K562 (cell line): ENCODE results near the gene SYNPR. TPM values are rescaled to one million over a fixed set of nuclear protein-coding genes. Genes with fewer than 3 reads are reported as not detected.

Experiments used
- ATAC-seq: fragments of 200-7000 bp; cut with Tn5 transposase; 3 replicates; pipeline ENCODE4 v1.9.1; 2020; ENCODE audit warnings: moderate library complexity
- BruUV-seq: library from RNA; stranded (reverse); fragments of 400-500 nt; replicated peaks from 2 replicates; lab custom pipeline; 2021; lab: Mats Ljungman, UMichigan
- CTCF ChIA-PET: fragments of 300-600 bp; formaldehyde crosslinking; extraction: SDS; loops from one replicate; lab custom pipeline; 2021; ENCODE audit warnings: low intra/inter-chr PET ratio; lab: Yijun Ruan, JAX
- POLR2A ChIA-PET: fragments of 300-600, 350-650 bp; sonication (Branson Sonifier 250); formaldehyde crosslinking; extraction: SDS; loops from one replicate; lab custom pipeline; 2021; ENCODE audit warnings: antibody characterized with exemption, inconsistent platforms; lab: Yijun Ruan, JAX
- DNase-seq, 4 experiments: peaks; one replicate each; pipeline versions ENCODE4 v3.0.0 to v3.0.0-alpha.2; 2011 to 2018; ENCODE audit warnings: low spot score in 3 of 4, mixed read lengths in 3 of 4; ENCODE audit errors: extremely low read depth in 1 of 4
- FAIRE-seq: peaks from 2 replicates; lab custom pipeline; 2011; peaks lifted over from hg19 to GRCh38; lab: Jason Lieb, UNC
- H2AFZ ChIP-seq: 2 replicates; pipeline ENCODE4 v1.6.0; 2011; ENCODE audit warnings: low read depth, low read length, control low read depth, inconsistent platforms
- H3K27ac ChIP-seq: fragments of 200-600 bp; 3 replicates; pipeline ENCODE4 v1.8.0; 2011; ENCODE audit warnings: low read depth, mild to moderate bottlenecking, control low read depth, inconsistent platforms, low read length, moderate library complexity, mixed read lengths; ENCODE audit errors: extremely low read depth
- H3K27me3 ChIP-seq, 2 experiments: fragments of 300-600 bp in 1 of 2; 2 replicates in 1 of 2; 3 replicates in 1 of 2; pipeline versions ENCODE4 v1.6.0 to v1.8.0; 2011; ENCODE audit warnings: inconsistent platforms in 2 of 2, low read length in 2 of 2, mild to moderate bottlenecking in 1 of 2, mixed read lengths in 1 of 2, moderate library complexity in 1 of 2; ENCODE audit not compliant: control insufficient read depth in 2 of 2, insufficient read depth in 2 of 2
- H3K36me3 ChIP-seq: fragments of 300-600 bp; 3 replicates; pipeline ENCODE4 v1.8.0; 2011; ENCODE audit warnings: mild to moderate bottlenecking, low read length, inconsistent platforms; ENCODE audit not compliant: control insufficient read depth, insufficient read depth
- H3K4me1 ChIP-seq, 2 experiments: fragments of 200-600 bp in 1 of 2; replicated peaks in 1 of 2; 2 replicates in 1 of 2; 3 replicates in 1 of 2; pipeline versions ENCODE4 v1.5.1 to v1.8.0; 2011; ENCODE audit warnings: inconsistent platforms in 2 of 2, low read length in 2 of 2, mild to moderate bottlenecking in 1 of 2, mixed read lengths in 1 of 2, moderate library complexity in 1 of 2; ENCODE audit not compliant: control insufficient read depth in 2 of 2, insufficient read depth in 2 of 2
- H3K4me2 ChIP-seq: 2 replicates; pipeline ENCODE4 v1.6.1; 2011; ENCODE audit warnings: low read length, control low read depth, inconsistent platforms, mixed read lengths; ENCODE audit not compliant: insufficient read depth
- H3K4me3 ChIP-seq: fragments of 200-600 bp; sonication (generic), shearing (Covaris generic); 2 replicates; pipeline ENCODE4 v1.5.1; 2016; ENCODE audit warnings: control low read depth, inconsistent platforms
- H3K79me2 ChIP-seq: fragments of 200-600 bp; 3 replicates; pipeline ENCODE4 v1.8.0; 2011; ENCODE audit warnings: low read length, inconsistent platforms; ENCODE audit not compliant: control insufficient read depth, insufficient read depth
- H3K9ac ChIP-seq, 2 experiments: 2 replicates each; pipeline versions ENCODE4 v1.6.0 to v1.6.1; 2011; ENCODE audit warnings: low read depth in 2 of 2, low read length in 2 of 2, control low read depth in 1 of 2, inconsistent platforms in 1 of 2, mild to moderate bottlenecking in 1 of 2, mixed read lengths in 1 of 2; ENCODE audit not compliant: insufficient read depth in 1 of 2
- H3K9me1 ChIP-seq: one replicate; pipeline ENCODE4 v1.6.0; 2011; ENCODE audit warnings: inconsistent platforms, mild to moderate bottlenecking, low read length, moderate library complexity; ENCODE audit not compliant: control insufficient read depth, insufficient read depth
- H3K9me3 ChIP-seq: replicated peaks from 2 replicates; pipeline ENCODE4 v1.5.1; 2011; ENCODE audit warnings: low read depth, low read length, inconsistent platforms; ENCODE audit not compliant: control insufficient read depth, insufficient read depth
- H4K20me1 ChIP-seq: replicated peaks from 2 replicates; pipeline ENCODE4 v1.6.1; 2011; ENCODE audit warnings: low read length, inconsistent platforms, mixed read lengths; ENCODE audit not compliant: control insufficient read depth, insufficient read depth
- CSDE1 ChIP-seq, 2 experiments: fragments of 450-650 bp; IDR thresholded peaks; 2 replicates each; pipeline ENCODE4 v1.6.1; 2016; ENCODE audit warnings: mild to moderate bottlenecking in 1 of 2
- ETS2 ChIP-seq: IDR thresholded peaks from 2 replicates; pipeline ENCODE4 v1.6.1; 2016; ENCODE audit warnings: borderline replicate concordance, missing genetic modification characterization, mild to moderate bottlenecking, moderate library complexity, missing compliant biosample characterization; ENCODE audit not compliant: poor library complexity, severe bottlenecking
- FOXO4 ChIP-seq: fragments of 450-650 bp; formaldehyde crosslinking; IDR thresholded peaks from 2 replicates; pipeline ENCODE4 v1.4.0; 2020; ENCODE audit warnings: mild to moderate bottlenecking, moderate library complexity
- HDAC1 ChIP-seq, 2 experiments: fragments of 450-650 bp; IDR thresholded peaks; 2 replicates each; pipeline ENCODE4 v1.6.1; 2016 to 2017; ENCODE audit warnings: inconsistent platforms in 1 of 2, mild to moderate bottlenecking in 1 of 2, moderate library complexity in 1 of 2
- TSC22D4 ChIP-seq: fragments of 450-650 bp; IDR thresholded peaks from 2 replicates; pipeline ENCODE4 v1.6.1; 2016; ENCODE audit warnings: missing genetic modification characterization, missing biosample characterization, control low read depth
- ZNF395 ChIP-seq: fragments of 200-800 bp; sonication (Bioruptor generic); IDR thresholded peaks from 2 replicates; pipeline ENCODE4 v1.6.1; 2017; ENCODE audit warnings: missing genetic modification characterization, missing compliant biosample characterization
- WGBS: fragments of 100-300 bp; shearing (Covaris generic); methylation state at CpG from one replicate; pipeline ENCODE4 v1.1.6; 2016; ENCODE audit warnings: low coverage, mixed read lengths; ENCODE audit not compliant: insufficient coverage; ENCODE audit errors: missing lambda C conversion rate; 5-methylcytosine and 5-hydroxymethylcytosine counted together
- in situ Hi-C: fragments of 300-500 bp; cut with MboI; formaldehyde crosslinking; loops from 4 replicates; pipeline ENCODE4 v1.15.0; 2018; ENCODE audit warnings: inconsistent platforms, mixed read lengths
- intact Hi-C: fragments of 100-400 bp; cut with micrococcal nuclease; formaldehyde crosslinking; loops from 2 replicates; pipeline ENCODE4 v1.14.2; 2022
- polyA plus RNA-seq, 8 experiments: library from polyadenylated mRNA; depleted of rRNA in 4 of 8; stranded (reverse) in 5 of 8; unstranded in 3 of 8; fragments of >200 nt; fragmentation: Nextera tagmentation in 2 of 8; fragmentation: Illumina TruSeq in 1 of 8; extraction: Ambion mirVana in 2 of 8; extraction: Trizol in 1 of 8; gene quantifications; 2 replicates each; pipeline versions ENCODE4 v1.2.1 to v1.2.3, GENCODE V29; 2011 to 2014; ENCODE audit warnings: inconsistent platforms in 1 of 8, missing spikeins in 1 of 8
- total RNA-seq, 7 experiments: library from RNA; depleted of rRNA in 6 of 7; stranded (reverse); fragments of >200 nt in 6 of 7; fragmentation: Illumina TruSeq in 2 of 7; extraction: Trizol in 2 of 7; gene quantifications; 2 replicates each; pipeline versions ENCODE4 v1.2.1 to v1.2.3, GENCODE V29; 2011 to 2021; ENCODE audit warnings: low replicate concordance in 1 of 7
- TF ChIP-seq, protein P1 (sequence below): fragments of 450-650 bp; IDR thresholded peaks from 2 replicates; pipeline ENCODE4 v1.6.1; 2016; ENCODE audit warnings: mild to moderate bottlenecking, moderate library complexity

Gene SYNPR
- total and polyA plus RNA-seq, 9 of the 15 experiments (the other 6 are each of a cell fraction or from before 2014, with no cell fraction given) = not detected

DNA sequence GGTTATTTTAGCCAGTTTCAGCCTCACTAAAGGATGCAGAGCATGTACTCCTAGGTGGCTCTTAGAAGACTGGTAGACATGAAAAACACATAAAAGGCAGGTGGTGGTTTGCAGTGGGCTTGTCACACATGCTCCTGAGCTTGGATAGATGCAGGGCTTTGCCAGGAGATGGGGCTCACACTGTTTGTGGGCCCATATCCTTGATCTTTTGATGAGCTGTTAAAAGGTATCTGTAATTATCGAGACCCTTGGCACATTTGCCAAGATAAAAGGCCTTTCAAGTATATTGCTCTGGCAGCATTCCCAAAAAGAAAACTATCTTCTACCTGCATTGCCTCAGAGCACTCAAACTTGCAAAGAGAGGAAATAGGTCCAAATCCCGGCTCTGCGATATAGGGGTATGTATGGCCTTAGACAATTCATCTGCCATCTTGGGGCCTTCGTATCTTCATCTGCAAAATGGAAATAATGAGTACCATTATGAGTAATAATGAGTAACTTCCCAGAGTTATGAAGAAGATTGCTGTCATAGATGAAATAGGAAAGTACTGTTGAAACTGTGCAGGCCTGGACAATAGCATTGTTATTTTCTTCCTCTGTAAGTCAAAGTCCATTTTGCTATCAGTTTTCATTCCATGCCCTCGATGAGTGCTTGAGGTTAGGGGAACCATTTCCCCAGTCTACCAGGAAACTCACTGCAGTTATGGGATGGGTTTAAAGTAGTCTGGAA lies 172.7 kb downstream of the SYNPR start:
- in situ Hi-C loops (no loop called here), intact Hi-C loops (no loop called here)
- WGBS = 1% methylated on average over 5 of the region's 5 CpGs
- CTCF ChIA-PET = no interaction called here
- no peaks in the 10 kb centered on the region for H3K79me2 ChIP-seq
- no peaks in the 10 kb centered on the region for H3K27me3 ChIP-seq
- no peaks in the 10 kb centered on the region for H3K9me1 ChIP-seq
- H3K4me3 ChIP-seq = no peak overlapping the region
- no peak for ATAC-seq
- H3K27ac ChIP-seq = no peak overlapping the region
- no peaks in the 10 kb centered on the region for H3K36me3 ChIP-seq
- H2AFZ ChIP-seq = no peak overlapping the region
- H3K9me3 ChIP-seq = no peaks in the 10 kb centered on the region
- no peaks in the 10 kb centered on the region for H3K4me1 ChIP-seq
- no peak for DNase-seq
- no TSS peak for BruUV-seq
- no peak overlapping the region for H3K4me2 ChIP-seq
- no peak for FAIRE-seq
- H3K9ac ChIP-seq = no peak overlapping the region
- no peaks in the 10 kb centered on the region for H4K20me1 ChIP-seq
- POLR2A ChIA-PET = interaction anchor here (0.9 kb wide), 1 partner anchor 14 kb away, joined by 4 read pairs; no protein-coding TSS in a partner anchor
- TF ChIP-seq TSC22D4 (no peak), CSDE1 (IDR thresholded peaks at IDR 0.05) (no peak), ZNF395 (CRISPR knock-in tag) (no peak), ETS2 (no peak), HDAC1 (IDR thresholded peaks at IDR 0.05) (no peak), FOXO4 (CRISPR knock-in tag) (no peak)
- TF ChIP-seq, protein P1, sequence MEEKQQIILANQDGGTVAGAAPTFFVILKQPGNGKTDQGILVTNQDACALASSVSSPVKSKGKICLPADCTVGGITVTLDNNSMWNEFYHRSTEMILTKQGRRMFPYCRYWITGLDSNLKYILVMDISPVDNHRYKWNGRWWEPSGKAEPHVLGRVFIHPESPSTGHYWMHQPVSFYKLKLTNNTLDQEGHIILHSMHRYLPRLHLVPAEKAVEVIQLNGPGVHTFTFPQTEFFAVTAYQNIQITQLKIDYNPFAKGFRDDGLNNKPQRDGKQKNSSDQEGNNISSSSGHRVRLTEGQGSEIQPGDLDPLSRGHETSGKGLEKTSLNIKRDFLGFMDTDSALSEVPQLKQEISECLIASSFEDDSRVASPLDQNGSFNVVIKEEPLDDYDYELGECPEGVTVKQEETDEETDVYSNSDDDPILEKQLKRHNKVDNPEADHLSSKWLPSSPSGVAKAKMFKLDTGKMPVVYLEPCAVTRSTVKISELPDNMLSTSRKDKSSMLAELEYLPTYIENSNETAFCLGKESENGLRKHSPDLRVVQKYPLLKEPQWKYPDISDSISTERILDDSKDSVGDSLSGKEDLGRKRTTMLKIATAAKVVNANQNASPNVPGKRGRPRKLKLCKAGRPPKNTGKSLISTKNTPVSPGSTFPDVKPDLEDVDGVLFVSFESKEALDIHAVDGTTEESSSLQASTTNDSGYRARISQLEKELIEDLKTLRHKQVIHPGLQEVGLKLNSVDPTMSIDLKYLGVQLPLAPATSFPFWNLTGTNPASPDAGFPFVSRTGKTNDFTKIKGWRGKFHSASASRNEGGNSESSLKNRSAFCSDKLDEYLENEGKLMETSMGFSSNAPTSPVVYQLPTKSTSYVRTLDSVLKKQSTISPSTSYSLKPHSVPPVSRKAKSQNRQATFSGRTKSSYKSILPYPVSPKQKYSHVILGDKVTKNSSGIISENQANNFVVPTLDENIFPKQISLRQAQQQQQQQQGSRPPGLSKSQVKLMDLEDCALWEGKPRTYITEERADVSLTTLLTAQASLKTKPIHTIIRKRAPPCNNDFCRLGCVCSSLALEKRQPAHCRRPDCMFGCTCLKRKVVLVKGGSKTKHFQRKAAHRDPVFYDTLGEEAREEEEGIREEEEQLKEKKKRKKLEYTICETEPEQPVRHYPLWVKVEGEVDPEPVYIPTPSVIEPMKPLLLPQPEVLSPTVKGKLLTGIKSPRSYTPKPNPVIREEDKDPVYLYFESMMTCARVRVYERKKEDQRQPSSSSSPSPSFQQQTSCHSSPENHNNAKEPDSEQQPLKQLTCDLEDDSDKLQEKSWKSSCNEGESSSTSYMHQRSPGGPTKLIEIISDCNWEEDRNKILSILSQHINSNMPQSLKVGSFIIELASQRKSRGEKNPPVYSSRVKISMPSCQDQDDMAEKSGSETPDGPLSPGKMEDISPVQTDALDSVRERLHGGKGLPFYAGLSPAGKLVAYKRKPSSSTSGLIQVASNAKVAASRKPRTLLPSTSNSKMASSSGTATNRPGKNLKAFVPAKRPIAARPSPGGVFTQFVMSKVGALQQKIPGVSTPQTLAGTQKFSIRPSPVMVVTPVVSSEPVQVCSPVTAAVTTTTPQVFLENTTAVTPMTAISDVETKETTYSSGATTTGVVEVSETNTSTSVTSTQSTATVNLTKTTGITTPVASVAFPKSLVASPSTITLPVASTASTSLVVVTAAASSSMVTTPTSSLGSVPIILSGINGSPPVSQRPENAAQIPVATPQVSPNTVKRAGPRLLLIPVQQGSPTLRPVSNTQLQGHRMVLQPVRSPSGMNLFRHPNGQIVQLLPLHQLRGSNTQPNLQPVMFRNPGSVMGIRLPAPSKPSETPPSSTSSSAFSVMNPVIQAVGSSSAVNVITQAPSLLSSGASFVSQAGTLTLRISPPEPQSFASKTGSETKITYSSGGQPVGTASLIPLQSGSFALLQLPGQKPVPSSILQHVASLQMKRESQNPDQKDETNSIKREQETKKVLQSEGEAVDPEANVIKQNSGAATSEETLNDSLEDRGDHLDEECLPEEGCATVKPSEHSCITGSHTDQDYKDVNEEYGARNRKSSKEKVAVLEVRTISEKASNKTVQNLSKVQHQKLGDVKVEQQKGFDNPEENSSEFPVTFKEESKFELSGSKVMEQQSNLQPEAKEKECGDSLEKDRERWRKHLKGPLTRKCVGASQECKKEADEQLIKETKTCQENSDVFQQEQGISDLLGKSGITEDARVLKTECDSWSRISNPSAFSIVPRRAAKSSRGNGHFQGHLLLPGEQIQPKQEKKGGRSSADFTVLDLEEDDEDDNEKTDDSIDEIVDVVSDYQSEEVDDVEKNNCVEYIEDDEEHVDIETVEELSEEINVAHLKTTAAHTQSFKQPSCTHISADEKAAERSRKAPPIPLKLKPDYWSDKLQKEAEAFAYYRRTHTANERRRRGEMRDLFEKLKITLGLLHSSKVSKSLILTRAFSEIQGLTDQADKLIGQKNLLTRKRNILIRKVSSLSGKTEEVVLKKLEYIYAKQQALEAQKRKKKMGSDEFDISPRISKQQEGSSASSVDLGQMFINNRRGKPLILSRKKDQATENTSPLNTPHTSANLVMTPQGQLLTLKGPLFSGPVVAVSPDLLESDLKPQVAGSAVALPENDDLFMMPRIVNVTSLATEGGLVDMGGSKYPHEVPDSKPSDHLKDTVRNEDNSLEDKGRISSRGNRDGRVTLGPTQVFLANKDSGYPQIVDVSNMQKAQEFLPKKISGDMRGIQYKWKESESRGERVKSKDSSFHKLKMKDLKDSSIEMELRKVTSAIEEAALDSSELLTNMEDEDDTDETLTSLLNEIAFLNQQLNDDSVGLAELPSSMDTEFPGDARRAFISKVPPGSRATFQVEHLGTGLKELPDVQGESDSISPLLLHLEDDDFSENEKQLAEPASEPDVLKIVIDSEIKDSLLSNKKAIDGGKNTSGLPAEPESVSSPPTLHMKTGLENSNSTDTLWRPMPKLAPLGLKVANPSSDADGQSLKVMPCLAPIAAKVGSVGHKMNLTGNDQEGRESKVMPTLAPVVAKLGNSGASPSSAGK = no peak
